Astrocyte of the cerebellum (primary cell): Measurements from ENCODE around the gene INPP5D.

Source experiments
- DNase-seq: peaks from one replicate; pipeline ENCODE4 v3.0.0-alpha.2; 2011; ENCODE audit warnings: low read depth
- H3K4me3 ChIP-seq: 2 replicates; pipeline ENCODE4 v1.5.1; 2011; ENCODE audit warnings: mild to moderate bottlenecking, low read depth, low read length, moderate library complexity
- CTCF ChIP-seq: IDR thresholded peaks from 2 replicates; pipeline ENCODE4 v1.5.1; 2012; ENCODE audit warnings: low read length, low read depth, moderate library complexity, mild to moderate bottlenecking; ENCODE audit errors: missing control alignments
- in situ Hi-C: cut with HindIII; loops from 2 replicates; pipeline ENCODE4 v1.10.0; 2017; ENCODE audit warnings: low sequenced_read_pairs

The INPP5D gene

GRCh38 chr2:233060980-233061590 is 943 bp downstream of the INPP5D start:
- in situ Hi-C loops: loop anchor here (5.0 to 10.0 kb wide), 2 partner anchors 56 to 104 kb away; no protein-coding TSS in a partner anchor

DNA sequence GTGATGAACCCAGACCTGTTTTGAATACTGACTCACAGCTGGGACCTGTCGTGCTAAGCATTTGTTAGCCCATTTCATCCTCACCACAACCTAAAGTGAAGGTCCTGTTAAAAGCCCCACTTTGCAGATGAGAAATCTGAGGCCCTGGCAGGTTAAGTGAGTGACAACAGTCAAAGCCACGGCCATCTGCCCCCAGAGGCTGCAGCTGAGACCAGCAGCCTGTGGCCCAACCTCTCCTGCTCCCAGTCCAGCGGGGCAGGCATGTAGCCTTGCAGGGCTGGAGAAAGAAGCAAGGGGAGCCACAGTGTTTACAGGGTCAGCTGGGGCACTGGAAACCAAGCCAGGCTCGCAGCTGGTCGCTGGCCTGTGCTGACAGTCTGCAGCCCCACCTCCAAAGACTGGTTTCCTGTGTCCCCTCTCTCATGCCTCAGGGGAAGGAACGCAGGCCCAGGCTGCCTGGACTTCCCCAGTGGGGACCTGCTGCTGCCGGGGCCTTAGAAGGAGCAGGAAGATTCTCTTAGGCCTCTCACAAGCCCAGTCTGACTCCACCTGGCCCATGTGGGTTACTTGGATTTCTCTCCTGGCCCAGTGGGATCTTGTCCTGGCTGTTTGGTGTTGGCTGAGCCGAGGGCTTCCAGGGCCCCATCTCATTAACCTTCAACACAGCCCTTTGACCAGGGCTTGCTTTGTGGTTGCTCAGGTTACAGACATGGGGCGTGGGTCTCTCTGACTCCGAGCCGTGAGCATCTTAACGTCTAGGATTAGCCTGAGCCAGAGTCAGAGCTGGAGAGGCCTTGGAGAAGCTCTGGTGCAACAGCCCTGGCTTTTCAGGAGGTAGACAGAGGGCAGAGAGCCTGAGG is 1.7 kb downstream of the INPP5D start:
- no peak overlapping the region for H3K4me3 ChIP-seq
- DNase-seq: no peak
- in situ Hi-C loops: loop anchor here (5.0 to 10.0 kb wide), 2 partner anchors 57 to 105 kb away; no protein-coding TSS in a partner anchor
- peak; percentile 31 for TF ChIP-seq CTCF

More at GRCh38 chr2:233060980-233061590, 943 bp downstream of the INPP5D start:
- no peak overlapping the region for H3K4me3 ChIP-seq
- no peak for TF ChIP-seq CTCF
- DNase-seq: no peak

GRCh38 chr2:233062451-233062850 is 2.3 kb downstream of the INPP5D start:
- DNase-seq: no peak
- in situ Hi-C loops: loop anchor here (5.0 to 10.0 kb wide), 2 partner anchors 58 to 105 kb away; no protein-coding TSS in a partner anchor
- no peak overlapping the region for H3K4me3 ChIP-seq
- TF ChIP-seq CTCF: no peak

DNA sequence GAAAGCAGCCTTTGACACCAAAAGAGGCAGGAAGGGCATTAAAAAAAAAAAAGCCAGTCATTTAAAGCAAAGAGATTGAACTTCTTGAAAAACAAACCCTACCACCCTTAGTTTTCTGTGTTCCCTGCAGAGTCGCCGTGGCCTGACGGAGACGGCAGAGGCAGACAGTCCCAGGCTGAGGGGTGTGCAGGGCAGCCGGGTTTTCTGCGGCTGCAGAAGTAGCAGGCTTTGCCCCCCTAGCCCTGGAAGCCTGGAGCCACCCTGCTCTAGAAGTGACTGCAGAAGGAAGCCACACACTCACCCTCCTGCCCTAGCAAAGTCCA is 2.8 kb downstream of the INPP5D start:
- in situ Hi-C loops: loop anchor here (5.0 to 10.0 kb wide), 2 partner anchors 58 to 106 kb away; no protein-coding TSS in a partner anchor
- TF ChIP-seq CTCF: no peak
- H3K4me3 ChIP-seq: no peak overlapping the region
- DNase-seq: no peak

DNA sequence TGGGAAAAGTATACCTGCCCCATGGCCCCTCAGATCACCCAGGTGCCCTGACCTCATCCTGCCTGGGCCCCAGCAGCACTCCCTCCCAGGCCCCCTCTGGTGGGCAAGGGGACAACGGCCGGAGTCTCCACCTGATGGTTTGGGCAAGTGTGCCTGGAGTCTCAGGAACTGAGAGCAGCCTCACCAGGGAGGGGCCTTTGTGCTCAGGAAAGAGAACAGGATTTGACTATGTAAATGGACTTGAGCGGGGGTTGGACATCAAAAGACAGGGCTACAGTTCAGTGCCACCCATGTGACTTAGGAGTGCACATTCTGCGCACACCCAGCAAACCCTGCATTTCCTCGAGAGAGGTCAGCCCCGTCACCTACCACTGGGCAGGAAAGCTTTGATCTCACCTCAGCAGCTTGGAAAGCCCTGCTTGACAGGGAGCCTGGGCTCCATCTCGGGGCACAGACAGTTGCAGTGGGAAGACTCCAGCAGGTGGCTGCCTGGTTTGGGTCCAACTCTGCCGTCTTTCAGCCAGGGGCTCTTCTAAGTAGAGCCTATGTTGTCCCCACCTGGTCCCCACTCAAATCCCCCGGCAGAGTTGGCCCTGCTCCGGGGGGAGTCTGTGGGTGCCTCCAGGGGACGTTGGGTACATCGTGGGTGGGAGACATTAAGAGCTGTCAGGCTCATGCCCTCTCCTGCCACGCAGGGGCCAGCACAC is 3.3 kb downstream of the INPP5D start:
- no peak overlapping the region for H3K4me3 ChIP-seq
- in situ Hi-C loops: loop anchor here (5.0 to 10.0 kb wide), 2 partner anchors 59 to 106 kb away; no protein-coding TSS in a partner anchor
- TF ChIP-seq CTCF: peak; percentile 20
- DNase-seq: no peak

DNA sequence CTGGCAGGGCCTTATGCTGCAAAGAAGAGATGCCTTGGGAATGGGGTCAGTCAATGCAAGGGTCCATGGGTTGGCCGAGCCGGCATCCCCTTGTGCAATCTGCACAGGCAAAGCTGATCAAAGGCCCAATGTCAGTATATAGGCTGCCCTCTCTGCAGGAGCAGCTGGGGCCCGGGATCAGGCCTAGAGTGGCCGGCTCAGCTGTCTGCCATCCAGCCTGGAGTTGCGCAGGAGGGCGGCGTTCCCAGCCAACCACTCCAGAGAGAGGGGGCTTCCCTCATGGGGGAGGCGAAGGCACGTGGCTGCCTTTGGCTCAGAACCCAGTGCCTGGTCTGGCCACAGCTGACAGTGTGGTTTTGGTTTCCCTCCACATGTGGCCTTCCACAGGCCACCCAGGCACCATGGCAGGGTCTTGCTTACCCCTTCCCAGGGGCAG is 3.9 kb downstream of the INPP5D start:
- no peak overlapping the region for H3K4me3 ChIP-seq
- in situ Hi-C loops: loop anchor here (5.0 to 10.0 kb wide), 2 partner anchors 59 to 107 kb away; no protein-coding TSS in a partner anchor
- no peak for TF ChIP-seq CTCF
- DNase-seq: no peak
